ENCODE results near the gene PPDPF. TPM values are rescaled to one million over a fixed set of nuclear protein-coding genes. Genes with fewer than 3 reads are reported as not detected.
A peak's percentile ranks its signal among the peaks of the same experiment; 100 is the strongest.

The PPDPF gene
- total RNA-seq, 1 donor from 2014 or later = 122 TPM

DNA sequence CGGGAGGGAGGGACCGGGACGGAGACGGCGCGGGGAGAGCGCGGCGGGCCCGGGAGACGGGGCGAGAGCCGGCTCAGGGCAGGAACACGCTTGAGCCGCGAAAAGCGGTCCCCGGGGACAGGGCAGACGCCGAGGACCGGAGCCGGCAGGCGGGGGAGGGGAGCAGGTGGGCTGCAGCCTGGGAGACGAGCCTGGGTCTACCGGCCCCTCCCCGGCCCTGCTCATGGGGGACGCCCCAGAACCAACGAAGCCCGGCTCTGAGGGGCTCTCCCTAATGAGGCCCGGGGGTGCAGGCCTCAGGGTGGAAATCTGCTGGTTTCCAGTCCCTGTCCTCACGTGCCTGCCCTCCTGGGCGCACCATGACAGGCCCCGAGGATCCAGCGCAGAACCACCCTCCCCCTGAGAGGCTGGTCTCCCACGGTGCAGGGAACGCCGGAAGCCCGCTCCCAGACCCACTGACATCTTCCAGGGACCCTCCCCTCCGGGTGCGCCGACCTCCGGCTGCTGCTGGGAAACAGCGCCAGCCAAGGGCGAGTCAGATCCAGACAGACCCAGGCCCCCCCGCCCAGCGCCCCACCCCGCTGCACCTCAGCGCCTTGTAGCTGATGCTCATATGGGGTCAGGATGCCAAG, 21.1 kb upstream of the PPDPF start:
- Mint-ChIP-seq H3K4me3 (no peak overlapping the region), H3K27ac (no peak overlapping the region), H3K27me3 (ENCODE audit: insufficient read depth) (peaks cover 14% of the 10 kb centered on the region), H3K36me3 (ENCODE audit: low read depth) (no peaks in the 10 kb centered on the region), H3K4me1 (ENCODE audit: low read depth) (no peaks in the 10 kb centered on the region), H3K9me3 (peaks cover 3% of the 10 kb centered on the region)
- intact Hi-C loops (cut with micrococcal nuclease) = no loop called here
- no peak for DNase-seq (ENCODE audit: low spot score)

- H3K4me3 Mint-ChIP-seq = no peak overlapping the region
- peaks cover 3% of the 10 kb centered on the region for H3K9me3 Mint-ChIP-seq
- intact Hi-C loops (cut with micrococcal nuclease) = no loop called here
- H3K36me3 Mint-ChIP-seq (ENCODE audit: low read depth) = no peaks in the 10 kb centered on the region
- H3K27ac Mint-ChIP-seq = no peak overlapping the region
- DNase-seq (ENCODE audit: low spot score) = no peak
- H3K4me1 Mint-ChIP-seq (ENCODE audit: low read depth) = no peaks in the 10 kb centered on the region
- H3K27me3 Mint-ChIP-seq (ENCODE audit: insufficient read depth) = peaks cover 18% of the 10 kb centered on the region
These were observed 20.2 kb upstream of the PPDPF start for GRCh38 chr20:63500151-63500901.

DNA sequence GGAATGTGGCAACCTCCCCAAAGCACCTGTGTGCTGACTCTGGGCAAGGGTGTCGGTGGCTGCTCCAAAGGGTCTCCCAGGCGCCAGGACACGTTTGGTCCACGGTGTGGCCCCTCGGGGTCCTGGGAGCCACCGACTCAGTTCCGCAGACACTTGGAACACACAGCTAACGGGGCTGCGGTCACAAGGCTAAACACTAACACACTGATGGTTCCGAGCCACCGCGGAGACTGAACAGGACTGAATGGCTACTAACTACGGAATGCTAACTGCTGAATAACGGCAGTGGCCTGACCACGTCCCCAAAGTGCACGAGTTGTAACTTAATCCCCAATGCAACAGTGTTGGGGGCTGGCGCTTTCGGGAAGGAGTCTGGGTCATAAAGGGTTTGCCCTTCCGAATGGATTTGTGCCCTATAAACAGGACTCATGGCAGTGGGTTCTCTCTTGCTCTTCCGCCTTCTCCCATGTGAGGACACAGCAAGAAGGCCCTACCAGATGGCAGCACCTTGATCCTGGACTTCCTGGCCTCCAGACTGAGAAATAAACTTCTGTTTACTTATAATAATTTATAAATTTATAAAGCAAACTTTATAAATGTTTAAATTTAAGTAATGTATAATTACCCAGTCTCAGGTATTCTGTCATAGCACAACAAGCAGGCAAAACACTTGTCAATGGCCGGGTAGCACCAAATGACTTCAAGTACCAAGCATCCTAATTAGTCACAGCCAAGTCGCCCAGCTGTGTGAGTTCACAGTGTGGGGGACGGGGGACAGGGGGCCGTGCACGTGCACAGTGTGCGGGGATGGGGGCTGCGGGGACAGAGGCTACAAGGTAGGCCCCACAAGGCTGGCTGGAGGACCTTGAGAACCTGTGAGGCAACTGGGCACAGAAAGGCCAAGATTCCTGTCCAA, 19.4 kb upstream of the PPDPF start:
- Mint-ChIP-seq H3K27ac (no peak overlapping the region), H3K27me3 (ENCODE audit: insufficient read depth) (peaks cover 18% of the 10 kb centered on the region), H3K4me1 (ENCODE audit: low read depth) (no peaks in the 10 kb centered on the region), H3K36me3 (ENCODE audit: low read depth) (no peaks in the 10 kb centered on the region), H3K9me3 (peaks cover 3% of the 10 kb centered on the region), H3K4me3 (no peak overlapping the region)
- DNase-seq (ENCODE audit: low spot score) = no peak
- intact Hi-C loops (cut with micrococcal nuclease) = no loop called here

DNA sequence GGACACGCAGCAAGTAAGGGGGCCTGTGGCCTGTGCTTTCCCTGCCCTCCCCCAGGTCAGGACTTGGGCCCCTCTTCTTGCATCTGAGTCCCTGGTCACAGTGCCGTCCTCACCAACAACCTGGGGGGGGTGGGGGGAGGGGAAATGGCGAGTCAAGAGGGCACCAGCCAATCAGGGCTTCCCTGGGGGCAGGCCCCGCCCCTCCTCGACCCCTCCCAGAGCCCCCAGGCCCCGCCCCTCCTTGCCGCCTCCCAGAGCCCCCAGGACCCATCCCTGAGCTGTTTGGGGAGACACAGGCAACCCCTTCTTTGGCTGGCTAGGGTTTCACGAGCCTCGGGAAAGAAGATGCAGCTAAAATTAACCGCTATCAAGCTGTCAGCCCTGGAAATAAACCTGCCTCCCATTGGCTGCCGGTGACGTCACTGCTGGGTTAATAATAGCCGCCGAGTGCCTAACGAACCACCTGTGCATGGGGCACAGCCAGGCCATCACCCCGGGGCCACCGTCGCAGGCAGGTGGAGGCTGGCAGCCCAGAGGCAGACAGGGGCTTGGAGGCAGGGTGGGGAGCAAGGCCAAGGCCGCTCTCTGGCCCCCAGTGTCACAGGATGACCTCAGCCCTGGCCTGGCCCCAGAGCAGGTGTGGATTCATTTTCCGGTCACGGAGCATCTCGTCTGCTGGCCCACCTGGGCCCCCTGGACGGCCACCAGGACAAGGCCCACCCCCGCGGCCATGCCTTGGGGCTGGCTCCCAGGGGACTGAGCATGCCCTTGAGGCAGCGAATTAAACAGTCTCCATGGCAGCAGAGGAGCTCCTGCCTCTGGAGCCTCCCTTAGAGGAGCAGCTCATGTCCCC, 18.5 kb upstream of the PPDPF start:
- Mint-ChIP-seq H3K27me3 (ENCODE audit: insufficient read depth) (peaks cover 12% of the 10 kb centered on the region), H3K4me1 (ENCODE audit: low read depth) (no peaks in the 10 kb centered on the region), H3K36me3 (ENCODE audit: low read depth) (no peaks in the 10 kb centered on the region), H3K9me3 (peaks cover 3% of the 10 kb centered on the region), H3K4me3 (no peak overlapping the region), H3K27ac (no peak overlapping the region)
- no peak for DNase-seq (ENCODE audit: low spot score)
- intact Hi-C loops (cut with micrococcal nuclease) = no loop called here

- intact Hi-C loops (cut with micrococcal nuclease) = no loop called here
- H3K36me3 Mint-ChIP-seq (ENCODE audit: low read depth) = no peaks in the 10 kb centered on the region
These were observed 17.8 kb upstream of the PPDPF start for GRCh38 chr20:63502671-63503172.

DNA sequence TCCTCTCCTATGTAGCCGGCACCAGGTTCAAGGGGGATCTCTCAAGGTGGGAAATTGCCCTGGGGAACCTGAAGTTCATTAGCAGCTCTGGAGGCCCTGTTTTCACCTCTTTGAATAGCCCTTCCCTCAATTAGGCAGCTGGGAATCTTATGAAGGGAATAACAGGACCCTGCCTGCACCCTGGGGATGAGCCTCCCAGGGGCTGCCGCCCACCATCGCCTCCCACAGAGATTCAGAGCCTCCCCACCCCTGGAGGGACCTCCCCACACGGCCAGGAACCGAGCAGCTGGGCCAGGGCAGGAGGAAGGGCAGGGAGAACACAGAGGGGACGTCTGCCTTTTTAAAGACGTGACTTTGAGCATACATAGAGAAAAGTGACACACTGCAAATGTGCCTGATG, 17.0 kb upstream of the PPDPF start:
- DNase-seq (ENCODE audit: low spot score) = no peak
- Mint-ChIP-seq H3K27me3 (ENCODE audit: insufficient read depth) (peaks cover 6% of the 10 kb centered on the region), H3K4me1 (ENCODE audit: low read depth) (no peaks in the 10 kb centered on the region), H3K9me3 (peaks cover 3% of the 10 kb centered on the region), H3K36me3 (ENCODE audit: low read depth) (no peaks in the 10 kb centered on the region), H3K27ac (no peak overlapping the region), H3K4me3 (no peak overlapping the region)
- intact Hi-C loops (cut with micrococcal nuclease) = no loop called here

More at GRCh38 chr20:63502671-63503172, 17.8 kb upstream of the PPDPF start:
- peaks cover 6% of the 10 kb centered on the region for H3K27me3 Mint-ChIP-seq (ENCODE audit: insufficient read depth)
- no peaks in the 10 kb centered on the region for H3K4me1 Mint-ChIP-seq (ENCODE audit: low read depth)
- H3K27ac Mint-ChIP-seq = no peak overlapping the region
- H3K9me3 Mint-ChIP-seq = peaks cover 3% of the 10 kb centered on the region
- no peak overlapping the region for H3K4me3 Mint-ChIP-seq
- DNase-seq (ENCODE audit: low spot score) = no peak

GRCh38 chr20:63504642-63505041, 15.9 kb upstream of the PPDPF start:
- Mint-ChIP-seq H3K4me3 (no peak overlapping the region), H3K36me3 (ENCODE audit: low read depth) (no peaks in the 10 kb centered on the region), H3K27me3 (ENCODE audit: insufficient read depth) (peaks cover 9% of the 10 kb centered on the region), H3K27ac (no peak overlapping the region), H3K9me3 (peaks cover 3% of the 10 kb centered on the region), H3K4me1 (ENCODE audit: low read depth) (no peaks in the 10 kb centered on the region)
- DNase-seq (ENCODE audit: low spot score) = no peak
- intact Hi-C loops (cut with micrococcal nuclease) = no loop called here

DNA sequence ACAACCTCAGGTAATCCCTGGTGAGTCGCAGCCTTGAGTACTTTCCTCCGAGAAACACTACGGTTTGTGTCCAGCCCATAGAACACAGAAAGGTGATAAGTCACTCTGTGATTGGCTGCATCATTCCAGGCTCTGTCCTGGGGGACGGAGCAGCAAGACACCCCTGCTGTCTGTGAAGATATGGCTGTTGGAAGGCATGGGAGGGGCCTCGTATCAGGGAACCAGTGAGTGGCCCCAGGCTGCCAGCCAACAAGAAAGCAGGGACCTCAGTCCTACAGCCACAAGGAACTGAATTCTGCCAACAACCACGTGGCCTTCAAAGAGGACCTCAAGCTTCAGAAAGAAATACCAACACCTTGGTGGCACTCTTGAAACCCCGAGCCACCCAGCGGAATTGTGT, 15.3 kb upstream of the PPDPF start:
- H3K27me3 Mint-ChIP-seq (ENCODE audit: insufficient read depth) = peaks cover 7% of the 10 kb centered on the region

DNA sequence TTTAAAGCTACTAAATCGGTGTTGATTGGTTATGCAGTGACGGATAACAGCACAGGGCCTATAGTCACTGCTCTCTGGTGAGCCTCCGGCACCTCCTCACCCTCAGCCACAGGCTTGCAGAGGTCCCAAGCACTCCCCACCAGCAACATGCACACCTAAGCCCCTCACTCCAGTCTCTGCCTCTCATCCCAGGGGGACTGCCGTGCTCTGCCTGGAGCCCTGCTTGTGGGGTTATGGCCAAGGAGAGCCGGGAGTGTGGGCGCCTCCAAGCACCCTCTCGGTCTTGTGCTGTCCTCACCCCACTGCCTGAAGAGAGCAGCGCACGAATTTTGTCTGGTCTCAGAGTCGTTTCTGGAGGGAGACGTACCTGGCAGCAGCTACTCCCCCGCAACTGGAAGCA, 14.8 kb upstream of the PPDPF start:
- Mint-ChIP-seq H3K36me3 (ENCODE audit: low read depth) (no peaks in the 10 kb centered on the region), H3K27me3 (ENCODE audit: insufficient read depth) (peaks cover 10% of the 10 kb centered on the region), H3K4me3 (no peak overlapping the region), H3K4me1 (ENCODE audit: low read depth) (no peaks in the 10 kb centered on the region), H3K9me3 (peaks cover 3% of the 10 kb centered on the region), H3K27ac (no peak overlapping the region)
- intact Hi-C loops (cut with micrococcal nuclease) = no loop called here
- DNase-seq (ENCODE audit: low spot score) = no peak

More for the DNA sequence above, 15.3 kb upstream of the PPDPF start:
- no peaks in the 10 kb centered on the region for H3K4me1 Mint-ChIP-seq (ENCODE audit: low read depth)
- DNase-seq (ENCODE audit: low spot score) = no peak
- no peak overlapping the region for H3K27ac Mint-ChIP-seq
- H3K36me3 Mint-ChIP-seq (ENCODE audit: low read depth) = no peaks in the 10 kb centered on the region
- intact Hi-C loops (cut with micrococcal nuclease) = no loop called here
- peaks cover 3% of the 10 kb centered on the region for H3K9me3 Mint-ChIP-seq
- H3K4me3 Mint-ChIP-seq = no peak overlapping the region

GRCh38 chr20:63507083-63507743, 13.4 kb upstream of the PPDPF start:
- Mint-ChIP-seq H3K4me3 (no peak overlapping the region), H3K36me3 (ENCODE audit: low read depth) (no peaks in the 10 kb centered on the region), H3K27me3 (ENCODE audit: insufficient read depth) (peaks cover 14% of the 10 kb centered on the region), H3K9me3 (peaks cover 3% of the 10 kb centered on the region), H3K4me1 (ENCODE audit: low read depth) (no peaks in the 10 kb centered on the region), H3K27ac (peak overlapping the region; percentile 25)
- no peak for DNase-seq (ENCODE audit: low spot score)
- intact Hi-C loops (cut with micrococcal nuclease) = no loop called here

DNA sequence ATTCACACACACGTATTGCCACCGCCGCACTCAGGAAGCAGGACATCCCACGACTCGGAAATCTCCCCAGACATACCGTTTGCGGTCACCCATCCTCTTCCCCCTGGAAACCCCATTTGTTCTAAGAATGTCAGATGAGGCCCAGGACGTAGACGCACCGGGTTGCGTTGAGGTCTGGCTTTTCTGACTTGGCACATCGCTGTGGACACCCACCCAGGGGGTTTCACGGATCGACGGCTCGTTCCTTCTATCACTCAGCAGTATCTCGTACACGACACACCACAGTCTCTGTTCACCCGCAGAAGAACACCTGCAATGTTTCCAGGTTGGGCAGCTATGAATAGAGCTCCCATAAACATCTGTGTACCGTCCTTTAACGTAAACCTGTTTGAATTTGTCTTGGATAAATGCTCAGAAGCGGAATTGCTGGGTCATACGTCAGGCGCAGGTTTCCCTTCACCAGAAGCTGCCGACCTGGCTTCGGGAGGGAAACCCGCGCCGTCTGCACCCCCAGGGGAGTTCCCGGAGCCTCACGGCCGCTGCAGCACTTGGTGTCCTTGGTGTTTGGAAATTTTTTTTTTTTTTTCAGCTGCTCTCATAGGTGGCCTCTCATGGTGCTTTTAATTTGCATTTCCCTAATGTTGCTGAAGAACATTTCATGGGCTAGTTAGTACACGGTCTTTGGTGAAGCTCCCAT, 12.3 kb upstream of the PPDPF start:
- peak overlapping the region; percentile 20 for H3K4me3 Mint-ChIP-seq
- peaks cover 1% of the 10 kb centered on the region for H3K36me3 Mint-ChIP-seq (ENCODE audit: low read depth)
- no peak for DNase-seq (ENCODE audit: low spot score)
- H3K4me1 Mint-ChIP-seq (ENCODE audit: low read depth) = no peaks in the 10 kb centered on the region
- H3K27ac Mint-ChIP-seq = peak overlapping the region; percentile 56
- intact Hi-C loops (cut with micrococcal nuclease) = no loop called here
- H3K27me3 Mint-ChIP-seq (ENCODE audit: insufficient read depth) = peaks cover 20% of the 10 kb centered on the region
- H3K9me3 Mint-ChIP-seq = peaks cover 3% of the 10 kb centered on the region
